C4-2B (cell line): ENCODE results near the gene LIMS1.
"Not testable (repeated sequence)": the region's sequence is repeated elsewhere in the genome, so short reads cannot be mapped to it uniquely, and the experiment has no call there.

Source experiments
- CTCF ChIP-seq: fragments of 450-650 bp; conservative IDR thresholded peaks from 2 replicates; pipeline ENCODE4 v1.5.1; 2017; ENCODE audit warnings: mild to moderate bottlenecking
- ZFX ChIP-seq: fragments of 450-650 bp; IDR thresholded peaks from 2 replicates; pipeline ENCODE4 v1.6.1; 2017

- TF ChIP-seq CTCF, ZFX: not testable (repeated sequence)
Observed at GRCh38 chr2:108556581-108556980, 22.3 kb downstream of the LIMS1 start.
